ENCODE results near the gene PSD2. TPM values are rescaled to one million over a fixed set of nuclear protein-coding genes. Genes with fewer than 3 reads are reported as not detected.

Gene PSD2
- total and polyA plus RNA-seq, 8 donors, result 0.06 to 2.5 (median 1.7) TPM; not detected in 1

DNA sequence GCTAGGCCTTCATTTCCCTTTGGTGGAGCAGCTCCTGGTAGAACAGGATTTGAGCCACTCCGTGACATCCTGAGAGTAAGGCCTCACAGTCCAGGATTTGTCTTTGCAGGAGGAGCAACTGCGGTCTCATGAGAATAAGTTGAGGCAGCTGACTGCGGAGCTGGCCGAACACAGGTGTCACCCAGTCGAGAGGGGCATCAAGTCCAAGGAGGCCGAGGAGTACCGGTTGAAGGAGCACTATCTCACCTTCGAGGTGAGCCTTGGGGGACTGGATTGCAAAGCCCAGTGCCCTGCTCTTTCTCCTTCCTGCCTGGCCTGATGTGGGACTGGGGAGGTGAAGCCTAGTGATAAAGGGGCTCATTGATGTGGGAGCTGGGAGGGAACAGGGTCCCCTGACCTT is 44.3 kb downstream of the PSD2 start:
- Histone ChIP-seq H3K27me3 (peaks cover 0 to 15% of the 10 kb centered on the region in 2 donors), H3K9me3 (no peaks in the 10 kb centered on the region), H3K4me3 (no peak overlapping the region), H3K27ac (no peak overlapping the region), H3K36me3 (no peaks in the 10 kb centered on the region), H3K4me1 (no peaks in the 10 kb centered on the region)
- ATAC-seq, result no peak
- intact Hi-C loops (cut with DNase I), result loop anchor here in 1 of 2 donors (10.0 kb wide), 1 partner anchor 45 kb away; the partner anchor contains the start of gene PSD2
- peak in 1 of 4 donors; percentile 50 for DNase-seq
- no peak for TF ChIP-seq CTCF (IDR thresholded peaks at IDR 0.05)

- no peak overlapping the region for H3K27ac ChIP-seq
- H3K27me3 ChIP-seq, result peaks cover 0 to 28% of the 10 kb centered on the region in 2 donors
- ATAC-seq, result no peak
- no peak for TF ChIP-seq CTCF (IDR thresholded peaks at IDR 0.05)
- no peak overlapping the region for H3K4me3 ChIP-seq
- no peak for DNase-seq
- intact Hi-C loops (cut with DNase I), result loop anchor here in 1 of 2 donors (10.0 kb wide), 1 partner anchor 47 kb away; the partner anchor contains the start of gene PSD2
- H3K4me1 ChIP-seq, result no peaks in the 10 kb centered on the region
- H3K9me3 ChIP-seq, result no peaks in the 10 kb centered on the region
- H3K36me3 ChIP-seq, result no peaks in the 10 kb centered on the region
These were observed 45.9 kb downstream of the PSD2 start for GRCh38 chr5:139841549-139841948.

DNA sequence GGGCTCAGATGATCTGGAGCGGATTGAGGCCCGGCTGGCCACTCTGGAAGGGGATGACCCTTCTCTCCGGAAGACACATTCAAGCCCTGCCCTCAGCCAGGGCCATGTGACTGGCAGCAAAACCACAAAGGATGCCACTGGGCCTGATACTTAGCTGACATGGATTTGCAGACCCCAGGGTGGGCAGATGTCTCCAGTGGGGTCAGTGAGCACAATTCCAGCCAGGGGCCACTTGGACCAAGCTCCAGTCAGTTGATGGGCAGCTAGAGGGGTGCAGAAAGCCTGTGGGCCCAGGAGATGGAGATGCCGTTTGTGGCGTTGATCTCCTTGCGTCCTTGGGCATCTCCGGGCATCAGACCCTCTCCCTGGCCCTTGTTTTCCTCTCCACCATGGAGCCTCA is 46.7 kb downstream of the PSD2 start:
- no peak for ATAC-seq
- H3K9me3 ChIP-seq, result no peaks in the 10 kb centered on the region

GRCh38 chr5:139843991-139844390 is 48.4 kb downstream of the PSD2 start:
- no peak for DNase-seq
- no peak for TF ChIP-seq CTCF (IDR thresholded peaks at IDR 0.05)
- Histone ChIP-seq H3K4me1 (peaks cover 0 to 14% of the 10 kb centered on the region in 2 donors), H3K27ac (no peak overlapping the region), H3K36me3 (no peaks in the 10 kb centered on the region), H3K4me3 (no peak overlapping the region), H3K27me3 (peaks cover 0 to 53% of the 10 kb centered on the region in 2 donors), H3K9me3 (no peaks in the 10 kb centered on the region)
- intact Hi-C loops (cut with DNase I), result loop anchor here in 1 of 2 donors (10.0 kb wide), 1 partner anchor 49 kb away; the partner anchor contains the start of gene PSD2
- ATAC-seq, result no peak

More for the DNA sequence above, 46.7 kb downstream of the PSD2 start:
- TF ChIP-seq CTCF (IDR thresholded peaks at IDR 0.05), result no peak
- Histone ChIP-seq H3K4me3 (no peak overlapping the region), H3K36me3 (no peaks in the 10 kb centered on the region), H3K4me1 (peaks cover 0 to 2% of the 10 kb centered on the region in 2 donors), H3K27me3 (peaks cover 0 to 36% of the 10 kb centered on the region in 2 donors), H3K27ac (no peak overlapping the region)
- intact Hi-C loops (cut with DNase I), result loop anchor here in 1 of 2 donors (10.0 kb wide), 1 partner anchor 48 kb away; the partner anchor contains the start of gene PSD2
- DNase-seq, result peak in 1 of 4 donors; percentile 38

- peaks cover 0 to 14% of the 10 kb centered on the region in 2 donors for H3K4me1 ChIP-seq
- no peak overlapping the region for H3K4me3 ChIP-seq
- DNase-seq, result peak; percentile 35 to 82 (median 67)
- ATAC-seq, result peak; percentile 72
- H3K27me3 ChIP-seq, result peaks cover 0 to 59% of the 10 kb centered on the region in 2 donors
- intact Hi-C loops (cut with DNase I), result loop anchor here in 1 of 2 donors (10.0 kb wide), 1 partner anchor 50 kb away; the partner anchor contains the start of gene PSD2
- H3K27ac ChIP-seq, result no peak overlapping the region
- H3K9me3 ChIP-seq, result no peaks in the 10 kb centered on the region
- no peaks in the 10 kb centered on the region for H3K36me3 ChIP-seq
- TF ChIP-seq CTCF (IDR thresholded peaks at IDR 0.05), result peak; percentile 49 to 75
These were observed 49.0 kb downstream of the PSD2 start for GRCh38 chr5:139844472-139845145.

Data from left lung (tissue), 10 donors.